DND-41 (cell line): ENCODE data around the gene FOXO6.
A peak's percentile ranks its signal among the peaks of the same experiment; 100 is the strongest.

Experiments used
- ATAC-seq: fragments of 200-7000 bp; cut with Tn5 transposase; 3 replicates; pipeline ENCODE4 v1.9.1; 2021; ENCODE audit warnings: low read depth; ENCODE audit not compliant: insufficient read depth
- DNase-seq: peaks from one replicate; pipeline ENCODE4 v3.0.0-alpha.2; 2020
- H2AFZ ChIP-seq: 2 replicates; pipeline ENCODE4 v1.6.0; 2012; ENCODE audit warnings: low read depth, low read length
- H3K27ac ChIP-seq: 2 replicates; pipeline ENCODE4 v1.5.1; 2012; ENCODE audit warnings: low read length, inconsistent platforms
- H3K27me3 ChIP-seq: fragments of 200-600 bp; sonication (generic); 2 replicates; pipeline ENCODE4 v1.6.0; 2012; ENCODE audit warnings: low read length, mild to moderate bottlenecking, inconsistent platforms; ENCODE audit not compliant: insufficient read depth, poor library complexity
- H3K36me3 ChIP-seq: 2 replicates; pipeline ENCODE4 v1.5.1; 2012; ENCODE audit warnings: low read length, inconsistent platforms; ENCODE audit not compliant: insufficient read depth
- H3K4me1 ChIP-seq: 2 replicates; pipeline ENCODE4 v1.5.1; 2012; ENCODE audit warnings: mild to moderate bottlenecking, low read length; ENCODE audit not compliant: insufficient read depth
- H3K4me2 ChIP-seq: 2 replicates; pipeline ENCODE4 v1.6.0; 2012; ENCODE audit warnings: mild to moderate bottlenecking, moderate library complexity, low read length, inconsistent platforms; ENCODE audit not compliant: insufficient read depth
- H3K4me3 ChIP-seq, 2 experiments: fragments of 200-600 bp in 1 of 2; shearing (Covaris generic) in 1 of 2; 2 replicates each; pipeline ENCODE4 v1.5.1; 2012 to 2016; ENCODE audit warnings: inconsistent platforms in 2 of 2, low read length in 2 of 2, mild to moderate bottlenecking in 2 of 2, low read depth in 1 of 2, moderate library complexity in 1 of 2
- H3K79me2 ChIP-seq: 2 replicates; pipeline ENCODE4 v1.6.0; 2012; ENCODE audit warnings: low read length, inconsistent platforms; ENCODE audit not compliant: insufficient read depth
- H3K9ac ChIP-seq: 2 replicates; pipeline ENCODE4 v1.6.0; 2012; ENCODE audit warnings: low read depth, mild to moderate bottlenecking, inconsistent platforms, low read length, moderate library complexity
- H3K9me3 ChIP-seq: 2 replicates; pipeline ENCODE4 v1.5.1; 2012; ENCODE audit warnings: low read length, moderate library complexity, mild to moderate bottlenecking, inconsistent platforms; ENCODE audit not compliant: insufficient read depth, severe bottlenecking
- H4K20me1 ChIP-seq: 2 replicates; pipeline ENCODE4 v1.6.0; 2012; ENCODE audit warnings: low read length; ENCODE audit not compliant: insufficient read depth
- CTCF ChIP-seq: IDR thresholded peaks from 2 replicates; pipeline ENCODE4 v1.5.1; 2012; ENCODE audit warnings: borderline replicate concordance, low read length, moderate library complexity, mild to moderate bottlenecking; ENCODE audit not compliant: poor library complexity, severe bottlenecking; ENCODE audit errors: extremely low read depth
- EZH2 ChIP-seq: IDR thresholded peaks from 3 replicates; pipeline ENCODE4 v1.6.1; 2012; ENCODE audit warnings: borderline replicate concordance, low read depth, mild to moderate bottlenecking, moderate library complexity, low read length, inconsistent platforms; ENCODE audit not compliant: severe bottlenecking

Gene FOXO6

GRCh38 chr1:41358131-41359021 is 2.9 kb upstream of the FOXO6 start:
- peaks cover 22% of the 10 kb centered on the region for H4K20me1 ChIP-seq
- H3K36me3 ChIP-seq, result no peaks in the 10 kb centered on the region
- peaks cover 41% of the 10 kb centered on the region for H3K4me1 ChIP-seq
- no peak for DNase-seq
- H3K27ac ChIP-seq, result no peak overlapping the region
- no peaks in the 10 kb centered on the region for H3K9me3 ChIP-seq
- TF ChIP-seq CTCF, result no peak
- TF ChIP-seq EZH2, result no peak
- H3K4me3 ChIP-seq, result no peak overlapping the region
- no peak overlapping the region for H2AFZ ChIP-seq
- H3K4me2 ChIP-seq, result no peak overlapping the region
- ATAC-seq, result no peak
- H3K79me2 ChIP-seq, result no peaks in the 10 kb centered on the region
- H3K9ac ChIP-seq, result no peak overlapping the region
- peaks cover 13% of the 10 kb centered on the region for H3K27me3 ChIP-seq

GRCh38 chr1:41359211-41360073 is 1.8 kb upstream of the FOXO6 start:
- H3K4me2 ChIP-seq, result no peak overlapping the region
- H2AFZ ChIP-seq, result no peak overlapping the region
- TF ChIP-seq EZH2 (no peak), CTCF (no peak)
- no peak overlapping the region for H3K4me3 ChIP-seq
- peaks cover 45% of the 10 kb centered on the region for H3K4me1 ChIP-seq
- no peak overlapping the region for H3K9ac ChIP-seq
- H3K27ac ChIP-seq, result no peak overlapping the region
- H3K36me3 ChIP-seq, result no peaks in the 10 kb centered on the region
- peaks cover 27% of the 10 kb centered on the region for H4K20me1 ChIP-seq
- no peaks in the 10 kb centered on the region for H3K9me3 ChIP-seq
- H3K27me3 ChIP-seq, result peaks cover 18% of the 10 kb centered on the region
- DNase-seq (no peak), ATAC-seq (no peak)
- no peaks in the 10 kb centered on the region for H3K79me2 ChIP-seq

GRCh38 chr1:41360074-41360785 is 1.0 kb upstream of the FOXO6 start:
- Histone ChIP-seq H2AFZ (peak overlapping the region; percentile 8; the same call in 1 of the 2 replicates), H3K27ac (no peak overlapping the region)
- no peak for ATAC-seq

More at GRCh38 chr1:41360074-41360785, 1.0 kb upstream of the FOXO6 start:
- Histone ChIP-seq H3K36me3 (no peaks in the 10 kb centered on the region), H3K4me2 (peak overlapping the region; percentile 83), H3K9me3 (no peaks in the 10 kb centered on the region), H3K79me2 (no peaks in the 10 kb centered on the region), H3K9ac (no peak overlapping the region), H4K20me1 (peaks cover 27% of the 10 kb centered on the region), H3K4me1 (peaks cover 45% of the 10 kb centered on the region), H3K4me3 (peak overlapping the region in 1 of 2 experiments; percentile 50; a peak in 2 of 4 replicates), H3K27me3 (peaks cover 18% of the 10 kb centered on the region)
- TF ChIP-seq CTCF, result no peak
- no peak for TF ChIP-seq EZH2
- no peak for DNase-seq
